ENCODE results near the gene SLC38A4. TPM values are rescaled to one million over a fixed set of nuclear protein-coding genes. Genes with fewer than 3 reads are reported as not detected.

The SLC38A4 gene
- total RNA-seq, 1 experiment from 2014 or later, result 0.96 TPM

DNA sequence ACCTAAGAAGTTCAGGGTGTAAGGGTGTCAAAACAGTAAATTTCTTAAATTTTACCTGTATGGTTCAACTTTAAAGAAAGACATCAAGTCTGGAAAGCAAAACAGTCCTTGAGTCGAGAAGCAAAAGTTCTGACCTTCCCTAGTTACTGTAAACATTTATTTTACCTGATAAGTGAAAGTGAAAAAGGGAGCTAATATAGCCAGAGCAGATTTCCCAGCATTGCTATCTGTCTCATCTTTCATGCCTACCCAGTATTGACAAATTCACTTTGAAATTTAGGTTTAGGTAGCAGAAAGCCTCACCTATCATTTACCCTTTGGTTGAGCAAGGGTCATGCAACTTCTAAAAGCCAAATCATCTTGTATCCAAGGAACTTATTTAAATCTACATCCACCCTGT lies 24.5 kb downstream of the SLC38A4 start:
- TF ChIP-seq, protein P1, sequence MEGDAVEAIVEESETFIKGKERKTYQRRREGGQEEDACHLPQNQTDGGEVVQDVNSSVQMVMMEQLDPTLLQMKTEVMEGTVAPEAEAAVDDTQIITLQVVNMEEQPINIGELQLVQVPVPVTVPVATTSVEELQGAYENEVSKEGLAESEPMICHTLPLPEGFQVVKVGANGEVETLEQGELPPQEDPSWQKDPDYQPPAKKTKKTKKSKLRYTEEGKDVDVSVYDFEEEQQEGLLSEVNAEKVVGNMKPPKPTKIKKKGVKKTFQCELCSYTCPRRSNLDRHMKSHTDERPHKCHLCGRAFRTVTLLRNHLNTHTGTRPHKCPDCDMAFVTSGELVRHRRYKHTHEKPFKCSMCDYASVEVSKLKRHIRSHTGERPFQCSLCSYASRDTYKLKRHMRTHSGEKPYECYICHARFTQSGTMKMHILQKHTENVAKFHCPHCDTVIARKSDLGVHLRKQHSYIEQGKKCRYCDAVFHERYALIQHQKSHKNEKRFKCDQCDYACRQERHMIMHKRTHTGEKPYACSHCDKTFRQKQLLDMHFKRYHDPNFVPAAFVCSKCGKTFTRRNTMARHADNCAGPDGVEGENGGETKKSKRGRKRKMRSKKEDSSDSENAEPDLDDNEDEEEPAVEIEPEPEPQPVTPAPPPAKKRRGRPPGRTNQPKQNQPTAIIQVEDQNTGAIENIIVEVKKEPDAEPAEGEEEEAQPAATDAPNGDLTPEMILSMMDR (conservative IDR thresholded peaks at IDR 0.05), result no peak
- Histone ChIP-seq H2BK20ac (ENCODE audit: low read depth, low read length, poor library complexity, severe bottlenecking) (no peak overlapping the region), H3K9me3 (ENCODE audit: control insufficient read depth, low read depth, low read length) (no peaks in the 10 kb centered on the region), H2AK5ac (ENCODE audit: insufficient read length, low read length) (no peak overlapping the region), H3K27me3 (ENCODE audit: insufficient read depth, low read length) (no peaks in the 10 kb centered on the region), H2BK12ac (ENCODE audit: insufficient read length, low read depth, low read length) (no peak overlapping the region), H4K91ac (ENCODE audit: insufficient read length, low read depth, low read length) (no peak overlapping the region), H2BK15ac (ENCODE audit: low read depth, low read length) (no peak overlapping the region), H3K27ac (ENCODE audit: insufficient read length, low read depth, low read length) (no peak overlapping the region), H4K5ac (ENCODE audit: insufficient read length, low read depth, low read length) (no peak overlapping the region), H2BK120ac (ENCODE audit: low read depth, low read length, poor library complexity, severe bottlenecking) (no peak overlapping the region), H3K23me2 (ENCODE audit: insufficient read length, low read depth, low read length, poor library complexity, severe bottlenecking) (no peaks in the 10 kb centered on the region), H2BK5ac (ENCODE audit: insufficient read length, low read length) (no peak overlapping the region), H2AFZ (ENCODE audit: low read length) (no peak overlapping the region), H3K14ac (ENCODE audit: insufficient read depth, low read length) (no peak overlapping the region), H3K18ac (ENCODE audit: insufficient read length, low read depth, low read length) (no peak overlapping the region), H3K79me2 (ENCODE audit: insufficient read depth, low read length) (no peaks in the 10 kb centered on the region), H3K79me1 (ENCODE audit: insufficient read depth, low read depth, low read length, poor library complexity, severe bottlenecking) (no peaks in the 10 kb centered on the region), H4K8ac (replicated peaks; ENCODE audit: insufficient read length, low read depth, low read length) (no peak overlapping the region), H3K4me1 (ENCODE audit: insufficient read depth, low read length) (no peaks in the 10 kb centered on the region), H3K4me2 (ENCODE audit: insufficient read depth, insufficient read length, low read length) (no peak overlapping the region), H3K56ac (ENCODE audit: insufficient read length, low read depth, low read length) (no peak overlapping the region), H3K9ac (ENCODE audit: extremely low read depth, insufficient read length, low read length) (no peak overlapping the region), H3T11ph (ENCODE audit: low read length) (no peak overlapping the region), H3K4ac (ENCODE audit: low read depth, low read length) (no peak overlapping the region), H3K23ac (ENCODE audit: insufficient read length, low read depth, low read length) (no peak overlapping the region), H4K20me1 (ENCODE audit: control insufficient read depth, insufficient read depth, insufficient read length) (no peaks in the 10 kb centered on the region)
- H3K27ac Mint-ChIP-seq, result no peak overlapping the region
- no peaks in the 10 kb centered on the region for H3K27me3 Mint-ChIP-seq (ENCODE audit: low read depth)
- H3K4me1 Mint-ChIP-seq, result no peaks in the 10 kb centered on the region
- no peak for DNase-seq
- no peaks in the 10 kb centered on the region; a peak in 1 of 7 replicates for H3K36me3 Mint-ChIP-seq (ENCODE audit: insufficient read depth in 1 of 3, low read depth in 3 of 3)
- H3K9me3 Mint-ChIP-seq, result peaks cover 0 to 5% of the 10 kb centered on the region in 2 experiments; a peak in 1 of 5 replicates
- no peak overlapping the region for H3K4me3 Mint-ChIP-seq
- no CpG with 5 or more reads among the region's 1 CpG for WGBS (ENCODE audit: extremely low coverage, insufficient read length, low lambda C conversion rate)
